GM18873 (cell line): ENCODE data around the gene RAPGEF5.
"Not testable (repeated sequence)": the region's sequence is repeated elsewhere in the genome, so short reads cannot be mapped to it uniquely, and the experiment has no call there.

Experiments used
- ATAC-seq: cut with Tn5 transposase; IDR thresholded peaks from one replicate; pipeline ENCODE4 v1.9.1; 2021; ENCODE audit warnings: mild to moderate bottlenecking, moderate library complexity, moderate number of reproducible peaks; ENCODE audit not compliant: unreplicated experiment, low FRiP score

The RAPGEF5 gene

GRCh38 chr7:22110881-22111280 lies 246.1 kb downstream of the RAPGEF5 start:
- no peak for ATAC-seq

DNA sequence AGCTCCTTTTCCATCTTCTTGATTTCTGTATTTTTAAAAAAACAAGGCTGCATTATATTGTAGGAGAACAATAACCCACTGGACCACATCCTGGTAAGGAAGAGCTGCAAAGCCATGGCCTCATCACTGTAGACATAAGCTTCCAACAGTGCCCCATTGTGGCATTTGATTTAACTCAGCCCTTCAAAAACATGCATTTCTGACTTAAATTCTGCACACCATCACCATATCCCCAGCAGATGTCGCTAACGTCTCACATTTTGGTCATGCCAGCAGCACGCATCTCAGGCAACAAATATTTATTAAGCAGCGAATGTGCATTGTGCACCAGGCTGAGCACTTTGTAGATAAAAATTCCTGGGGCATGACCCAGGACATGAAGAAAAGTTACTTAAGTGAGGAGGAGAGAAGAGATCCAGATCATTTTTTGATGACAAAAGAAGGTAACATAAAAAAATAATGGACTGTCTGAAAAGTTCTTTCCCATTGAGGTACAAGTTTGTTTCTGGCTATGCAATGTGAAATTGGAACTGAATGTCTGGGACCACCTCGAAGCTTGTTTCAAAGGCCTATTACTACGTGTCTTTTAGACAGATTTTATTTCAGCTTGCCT lies 246.6 kb downstream of the RAPGEF5 start:
- peak; percentile 49 for ATAC-seq

DNA sequence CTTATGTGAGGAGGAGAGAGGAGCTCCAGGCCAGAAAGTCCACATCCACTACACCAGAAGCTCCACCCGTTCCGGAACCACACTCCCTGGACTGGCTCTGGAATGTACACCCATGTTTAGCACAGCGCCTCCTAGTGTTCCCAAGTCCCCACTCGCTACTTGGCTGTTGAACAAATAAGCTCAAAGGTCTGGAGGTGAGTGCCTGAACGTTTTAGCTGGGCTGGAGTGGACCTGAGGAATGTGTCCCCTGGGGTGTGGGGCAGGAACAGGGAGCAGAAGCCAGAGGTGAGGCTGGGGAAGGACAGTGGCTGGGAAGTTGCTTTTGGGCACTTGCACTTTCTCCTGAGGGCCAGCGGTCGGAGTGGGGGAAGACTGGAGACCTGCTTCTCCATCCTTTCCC lies 247.2 kb downstream of the RAPGEF5 start:
- no peak for ATAC-seq

- ATAC-seq: no peak
These were observed 248.7 kb downstream of the RAPGEF5 start for GRCh38 chr7:22108151-22108845.

DNA sequence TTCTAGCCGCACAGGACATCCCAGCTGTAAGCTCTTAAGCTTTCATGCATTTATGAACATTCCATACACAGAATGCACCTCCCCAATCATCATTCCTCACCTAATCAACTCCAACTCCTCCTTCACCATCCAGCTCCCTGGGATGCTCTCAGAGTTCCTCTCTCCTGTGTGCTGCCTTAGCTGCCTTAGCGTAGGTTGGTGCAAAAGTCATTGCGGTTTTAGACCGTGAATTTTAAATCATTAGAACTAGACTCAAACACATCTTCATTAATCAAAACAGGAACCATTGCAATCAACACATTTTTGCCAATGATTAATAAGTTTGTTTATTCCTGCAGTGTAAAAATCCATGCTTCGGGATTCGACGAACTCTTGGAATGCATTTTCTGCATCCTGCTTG lies 251.4 kb downstream of the RAPGEF5 start:
- ATAC-seq: no peak

GRCh38 chr7:22094413-22095342 lies 262.3 kb downstream of the RAPGEF5 start:
- ATAC-seq: no peak

DNA sequence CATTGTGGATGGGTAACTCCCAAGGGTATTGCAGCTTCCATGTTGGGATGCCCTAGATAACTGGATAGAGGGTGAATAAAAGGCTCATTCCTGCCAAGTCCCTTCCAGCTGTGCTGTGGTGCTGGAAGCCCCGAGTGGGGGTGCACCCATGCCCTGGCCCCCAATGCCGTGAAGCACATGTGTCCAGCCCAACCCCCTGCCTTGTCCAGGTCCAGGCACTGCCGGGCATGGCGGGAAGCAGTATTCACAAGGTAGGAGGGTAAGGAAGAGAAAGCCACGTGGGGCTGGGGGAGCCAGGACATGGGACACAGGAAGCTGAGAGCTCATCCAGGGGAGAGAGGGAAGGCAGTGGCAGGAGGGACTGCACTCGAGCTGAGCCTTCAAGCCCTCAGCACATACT lies 263.0 kb downstream of the RAPGEF5 start:
- ATAC-seq: no peak

- ATAC-seq: no peak
These were observed 264.0 kb downstream of the RAPGEF5 start for GRCh38 chr7:22093001-22093400.

- ATAC-seq: not testable (repeated sequence)
These were observed 265.9 kb downstream of the RAPGEF5 start for GRCh38 chr7:22090958-22091525.

GRCh38 chr7:22090512-22090911 lies 266.4 kb downstream of the RAPGEF5 start:
- no peak for ATAC-seq

GRCh38 chr7:22090107-22090506 lies 266.8 kb downstream of the RAPGEF5 start:
- no peak for ATAC-seq

DNA sequence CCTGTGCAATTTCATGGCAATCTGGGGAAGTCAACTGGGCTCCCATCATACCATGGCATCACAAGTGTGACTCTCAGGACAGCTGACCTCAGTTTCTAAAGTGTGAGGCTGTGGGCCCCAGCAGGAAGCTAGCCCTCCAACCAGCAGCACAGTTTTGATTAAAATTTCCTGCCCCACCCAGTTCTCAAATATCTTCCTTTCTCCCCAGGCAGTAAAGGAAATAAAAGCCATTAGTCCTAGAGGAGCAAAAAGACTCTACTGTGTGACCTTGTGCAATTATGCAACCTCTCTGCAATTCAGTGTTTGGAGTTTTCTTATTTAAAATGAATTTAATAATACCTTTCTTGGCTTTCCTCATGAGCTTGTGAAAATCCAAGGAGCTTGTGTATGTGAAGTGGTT lies 268.1 kb downstream of the RAPGEF5 start:
- no peak for ATAC-seq

GRCh38 chr7:22087861-22088260 lies 269.1 kb downstream of the RAPGEF5 start:
- no peak for ATAC-seq

DNA sequence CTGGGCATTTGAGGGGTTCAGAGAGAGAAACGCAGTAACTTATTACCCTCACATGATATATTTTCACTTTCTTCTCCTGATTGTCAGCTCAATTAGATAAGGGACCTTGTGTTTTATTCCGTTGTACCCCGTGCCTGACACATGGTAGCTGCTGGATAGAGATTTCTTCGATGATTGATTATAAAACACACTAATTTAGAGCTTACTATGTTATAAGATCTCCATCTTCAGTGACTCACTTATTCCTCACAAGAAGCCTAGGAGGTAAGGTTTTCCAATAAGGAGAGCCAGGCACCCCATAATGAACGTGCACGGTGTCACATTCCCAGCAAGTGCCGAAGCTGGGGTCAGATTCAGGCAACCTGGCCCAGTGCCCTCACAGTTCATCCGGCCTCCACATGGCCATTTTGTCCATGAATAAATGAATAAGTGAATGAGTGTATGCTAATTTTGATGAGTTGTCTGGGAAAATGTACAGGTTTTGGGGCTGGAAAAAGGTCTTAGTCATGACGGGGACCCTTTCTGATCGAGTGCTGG lies 273.2 kb downstream of the RAPGEF5 start:
- no peak for ATAC-seq

- ATAC-seq: peak; percentile 86
These were observed 273.9 kb downstream of the RAPGEF5 start for GRCh38 chr7:22082886-22083703.

GRCh38 chr7:22082553-22082885 lies 274.4 kb downstream of the RAPGEF5 start:
- ATAC-seq: peak; percentile 30

GRCh38 chr7:22080219-22080618 lies 276.7 kb downstream of the RAPGEF5 start:
- not testable (repeated sequence) for ATAC-seq

DNA sequence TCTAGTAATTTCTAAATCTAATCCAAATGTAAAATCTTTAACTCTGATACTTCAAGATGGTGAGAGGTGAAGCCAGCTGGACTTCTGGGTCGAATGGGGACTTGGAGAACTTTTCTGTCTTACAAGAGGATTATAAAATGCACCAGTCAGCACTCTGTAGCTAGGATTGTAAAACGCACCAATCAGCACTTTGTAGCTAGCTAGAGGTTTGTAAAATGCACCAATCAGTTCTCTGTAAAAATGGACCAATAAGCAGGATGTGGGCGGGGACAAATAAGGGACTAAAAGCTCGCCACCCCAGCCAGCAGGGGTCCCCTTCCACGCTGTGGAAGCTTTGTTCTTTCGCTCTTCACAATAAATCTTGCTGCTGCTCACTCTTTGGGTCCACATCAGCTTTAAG lies 278.1 kb downstream of the RAPGEF5 start:
- not testable (repeated sequence) for ATAC-seq

DNA sequence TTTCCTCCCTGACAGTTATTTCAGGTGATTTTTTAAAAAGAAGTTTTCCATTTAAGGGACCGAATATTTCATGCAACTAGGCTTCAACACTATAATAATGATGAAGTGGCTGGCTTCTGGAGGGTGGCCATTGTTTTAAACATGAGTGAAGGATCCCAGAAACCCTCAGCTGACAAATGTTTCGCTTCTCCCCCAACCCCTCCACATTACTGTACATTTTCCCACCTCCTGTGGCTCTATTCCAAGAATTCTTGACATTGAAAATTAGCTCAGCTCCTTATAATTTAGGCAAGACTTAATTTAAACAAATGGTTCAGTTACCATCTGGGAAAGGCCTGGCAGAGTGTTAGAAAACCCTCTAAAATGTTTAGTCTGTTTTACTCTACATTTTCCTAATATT lies 281.4 kb downstream of the RAPGEF5 start:
- no peak for ATAC-seq

- no peak for ATAC-seq
These were observed 282.1 kb downstream of the RAPGEF5 start for GRCh38 chr7:22074897-22075296.
